GM12872 (cell line): ENCODE data around the gene TLR10.

Source experiments
- CTCF ChIP-seq: IDR thresholded peaks from 3 replicates; pipeline ENCODE4 v1.5.1; 2011; ENCODE audit warnings: low read depth, mild to moderate bottlenecking, low read length, moderate library complexity; ENCODE audit not compliant: insufficient read depth

Gene TLR10

GRCh38 chr4:38791010-38791409, 8.2 kb upstream of the TLR10 start:
- TF ChIP-seq CTCF = no peak

- TF ChIP-seq CTCF = no peak
Measured at GRCh38 chr4:38788317-38788716, 5.5 kb upstream of the TLR10 start.

GRCh38 chr4:38787693-38788092, 4.9 kb upstream of the TLR10 start:
- TF ChIP-seq CTCF = no peak

- TF ChIP-seq CTCF = no peak
Measured at GRCh38 chr4:38785901-38786402, 3.2 kb upstream of the TLR10 start.

GRCh38 chr4:38785041-38785790, 2.4 kb upstream of the TLR10 start:
- no peak for TF ChIP-seq CTCF

GRCh38 chr4:38784141-38784540, 1.4 kb upstream of the TLR10 start:
- TF ChIP-seq CTCF = no peak

GRCh38 chr4:38783109-38783460, 295 bp upstream of the TLR10 start:
- no peak for TF ChIP-seq CTCF
